GM19467 (cell line): ENCODE measurements around the gene WAS.
"Not testable (repeated sequence)": the region's sequence is repeated elsewhere in the genome, so short reads cannot be mapped to it uniquely, and the experiment has no call there.

Experiments
- ATAC-seq: cut with Tn5 transposase; IDR thresholded peaks from one replicate; pipeline ENCODE4 v1.9.1; 2021; ENCODE audit warnings: mild to moderate bottlenecking, moderate library complexity; ENCODE audit not compliant: unreplicated experiment

WAS gene

GRCh38 chrX:48683411-48683982 lies at the start of gene WAS:
Gene WAS, plus strand, starts transcription at chrX:48683799. Its CDS starts 55 bp downstream, at chrX:48683854.
- ATAC-seq = peak; percentile 76

DNA sequence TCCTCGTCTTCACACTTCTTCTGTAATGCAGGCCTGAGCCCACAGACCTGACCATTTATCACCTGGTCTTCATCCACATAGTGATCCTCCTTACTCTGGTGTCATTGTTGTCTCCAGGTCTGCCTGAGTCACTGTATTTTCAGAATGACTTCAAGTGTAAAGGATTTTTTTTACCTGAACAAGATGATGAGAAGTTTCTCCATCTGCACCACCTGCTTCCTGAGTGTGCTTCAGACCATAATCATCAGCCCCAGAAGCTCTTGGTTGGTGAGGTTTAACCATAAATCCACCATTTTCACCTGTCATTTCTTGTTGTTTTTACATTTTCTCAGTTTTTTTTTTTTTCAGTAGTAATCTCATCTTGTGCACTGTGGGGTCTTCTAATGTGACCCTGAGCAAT lies 47.3 kb upstream of the WAS start:
- no peak for ATAC-seq

- ATAC-seq = no peak
Observed at GRCh38 chrX:48636776-48637175, 46.8 kb upstream of the WAS start.

DNA sequence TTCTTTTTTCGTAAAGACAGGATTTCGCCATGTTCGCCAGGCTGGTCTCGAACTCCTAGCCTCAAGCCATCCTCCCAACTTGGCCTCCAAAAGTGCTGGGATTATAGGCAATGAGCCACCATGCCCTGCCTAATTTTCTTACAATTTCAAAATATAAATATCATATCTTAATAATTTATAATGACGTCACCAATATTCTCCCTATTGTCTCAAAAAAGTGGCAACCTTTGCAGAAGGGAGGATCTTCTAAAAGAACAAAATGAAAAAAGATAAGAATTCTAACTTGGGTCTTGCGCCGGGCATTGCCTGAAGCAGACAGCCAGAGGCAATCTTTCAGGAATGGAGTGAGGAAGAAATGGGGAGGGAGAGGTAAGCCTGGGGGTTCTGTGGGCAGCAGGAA lies 37.9 kb upstream of the WAS start:
- no peak for ATAC-seq

DNA sequence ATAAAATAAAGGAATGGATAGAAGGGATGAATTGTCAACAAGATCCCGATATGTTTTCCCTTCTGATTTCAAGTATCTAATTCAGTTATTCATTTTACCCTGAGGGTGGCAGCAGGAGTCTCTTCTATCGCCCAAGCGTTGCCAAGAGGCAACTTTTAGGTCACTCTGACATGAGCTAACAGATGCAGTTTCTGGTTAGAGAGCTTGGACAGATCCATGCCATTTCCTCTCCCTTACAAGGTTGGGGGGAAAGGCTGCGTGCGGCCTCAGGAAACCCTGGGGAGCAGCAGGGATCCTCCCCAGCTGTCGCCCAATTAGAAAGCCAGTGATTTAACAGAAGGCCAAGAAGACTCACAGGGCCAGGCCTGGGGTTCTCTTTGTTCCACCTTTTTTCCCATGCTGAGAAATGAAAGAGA lies 35.3 kb upstream of the WAS start:
- ATAC-seq = no peak

DNA sequence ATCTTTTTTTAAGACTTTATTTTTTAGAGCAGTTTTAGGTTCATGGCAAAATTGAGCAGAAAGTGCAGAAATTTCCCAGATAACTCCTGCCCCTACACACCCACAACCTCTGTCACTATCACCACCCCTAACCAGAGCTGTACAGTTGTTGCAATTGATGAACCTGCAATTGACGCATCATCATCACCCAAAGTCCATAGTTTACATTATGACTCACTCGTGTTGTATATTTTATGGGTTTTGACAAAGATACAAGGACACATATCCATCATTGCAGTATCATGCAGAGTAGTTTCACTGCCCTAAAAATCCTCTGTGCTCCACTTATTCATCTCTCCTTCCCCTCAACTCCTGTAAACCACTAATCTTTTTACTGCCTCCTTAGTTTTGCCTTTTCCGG lies 34.5 kb upstream of the WAS start:
- ATAC-seq = no peak

- not testable (repeated sequence) for ATAC-seq
Observed at GRCh38 chrX:48652055-48652579, 31.5 kb upstream of the WAS start.

- ATAC-seq = not testable (repeated sequence)
Observed at GRCh38 chrX:48654746-48655145, 28.9 kb upstream of the WAS start.

- ATAC-seq = not testable (repeated sequence)
Observed at GRCh38 chrX:48659686-48660085, 23.9 kb upstream of the WAS start.

- ATAC-seq = no peak
Observed at GRCh38 chrX:48663241-48663640, 20.4 kb upstream of the WAS start.

- ATAC-seq = no peak
Observed at GRCh38 chrX:48664156-48664555, 19.4 kb upstream of the WAS start.

DNA sequence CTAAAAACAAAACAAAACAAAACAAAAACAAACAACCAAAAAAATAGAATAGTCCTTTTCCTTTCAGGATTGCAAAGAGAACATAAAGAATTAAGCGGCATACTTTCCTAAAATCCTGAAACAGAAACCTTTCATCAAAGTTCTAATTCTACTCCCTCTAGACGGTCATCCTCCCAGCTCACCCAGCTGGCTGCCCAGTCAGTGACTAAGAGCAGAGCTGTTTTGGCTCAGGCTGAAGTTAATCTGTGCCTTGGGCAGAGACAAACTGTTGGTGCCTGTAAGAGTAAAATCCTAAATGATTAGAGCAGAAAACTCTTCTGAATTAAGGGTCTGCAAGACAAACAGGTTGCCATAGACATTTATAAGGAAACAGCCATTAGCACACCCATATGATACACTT lies 17.6 kb upstream of the WAS start:
- ATAC-seq = no peak

DNA sequence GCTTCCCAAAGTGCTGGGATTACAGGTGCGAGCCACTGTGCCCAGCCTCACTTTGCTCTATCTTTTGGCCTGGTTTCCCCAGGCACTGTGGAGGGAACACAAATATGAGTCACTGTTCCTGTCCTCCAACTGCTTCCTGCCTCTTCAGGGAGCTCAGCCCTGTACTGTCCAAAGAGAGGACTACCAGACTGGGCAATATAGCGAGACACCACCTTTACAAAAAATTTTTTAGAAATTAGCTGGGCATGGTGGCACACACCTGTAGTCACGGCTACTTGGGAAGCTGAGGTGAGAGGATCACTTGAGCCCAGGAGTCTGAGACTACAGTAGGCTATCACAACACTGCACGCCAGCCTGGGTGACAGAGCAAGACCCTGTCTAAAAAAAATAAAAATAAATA lies 16.9 kb upstream of the WAS start:
- ATAC-seq = no peak

DNA sequence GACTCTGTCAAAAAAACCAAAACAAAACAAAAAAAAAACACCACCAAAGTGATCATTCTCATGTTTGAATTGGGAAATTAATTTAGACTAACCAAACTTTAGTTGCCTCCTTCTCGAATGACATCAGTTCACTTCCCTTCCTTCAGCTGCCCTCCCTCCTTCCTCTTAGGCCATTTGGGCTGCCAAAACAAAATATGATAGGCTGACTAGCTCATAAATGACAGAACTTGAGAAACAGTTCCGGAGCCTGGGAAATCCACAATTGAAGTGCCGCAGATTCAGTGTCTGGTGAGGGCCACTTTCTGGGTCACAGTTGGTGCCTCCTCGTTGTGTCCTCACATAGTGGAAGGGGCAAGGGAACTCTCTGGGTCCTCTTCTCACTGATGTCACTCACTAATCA lies 16.1 kb upstream of the WAS start:
- ATAC-seq = no peak

- not testable (repeated sequence) for ATAC-seq
Observed at GRCh38 chrX:48668187-48668586, 15.4 kb upstream of the WAS start.

DNA sequence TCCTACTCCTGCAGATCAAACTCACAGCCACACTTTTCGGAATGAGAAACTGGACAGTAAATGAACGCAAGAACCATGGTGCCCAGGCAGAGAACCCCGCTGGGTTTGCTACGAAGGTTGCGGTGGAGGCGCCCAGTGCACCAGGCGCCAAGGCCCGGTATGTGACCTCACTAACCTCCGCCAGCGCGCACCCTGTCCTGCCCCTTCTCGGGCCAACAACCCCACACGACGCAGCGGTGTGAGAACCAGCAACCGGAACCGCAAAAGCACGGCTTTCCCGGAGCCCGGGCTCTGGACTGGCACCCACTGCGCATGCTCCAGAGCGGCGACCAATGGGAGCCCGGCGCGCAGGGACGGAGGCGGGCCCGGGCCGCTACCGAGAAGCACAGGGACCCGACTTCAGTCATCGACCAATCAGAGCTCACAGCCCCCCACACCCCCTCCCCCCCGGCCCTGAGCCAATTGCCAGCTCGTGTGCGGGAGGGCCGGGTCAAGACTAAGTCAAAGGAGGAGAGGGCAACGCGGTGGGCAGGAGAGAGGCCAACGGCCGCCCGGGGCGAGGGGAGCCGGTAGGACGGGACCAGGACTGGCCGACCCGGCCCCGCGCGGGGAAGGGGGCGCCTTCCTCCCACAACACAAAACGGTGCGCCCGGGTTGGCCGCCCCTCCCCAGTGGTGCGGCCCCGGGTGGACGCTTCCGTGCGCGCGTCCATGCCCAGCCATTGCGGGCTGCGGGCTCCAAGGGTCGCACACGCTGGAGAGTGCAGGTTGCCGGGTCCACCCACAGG lies 7.3 kb upstream of the WAS start:
- peak; percentile 81 for ATAC-seq

GRCh38 chrX:48676893-48677270 lies 6.7 kb upstream of the WAS start:
- ATAC-seq = peak; percentile 4

DNA sequence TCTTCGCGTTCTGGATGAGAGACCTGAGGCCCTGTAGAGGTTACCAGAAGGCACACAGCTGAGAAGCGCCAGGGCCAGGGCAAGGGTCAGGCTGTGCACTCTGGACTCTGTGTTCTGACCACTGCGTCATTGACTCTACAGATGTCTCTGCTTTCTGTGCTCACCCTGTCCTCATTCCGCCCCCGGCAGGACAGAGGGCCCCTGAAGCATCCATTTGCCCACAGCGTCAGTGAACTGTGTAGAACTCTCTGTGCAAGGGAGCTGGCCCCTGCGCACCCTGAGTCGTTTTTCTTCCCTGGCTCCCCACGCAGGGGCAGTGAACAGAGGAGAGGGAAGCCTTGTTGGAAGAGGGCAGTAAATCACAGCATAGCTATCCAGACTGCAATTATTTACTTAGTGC lies 6.1 kb upstream of the WAS start:
- no peak for ATAC-seq

DNA sequence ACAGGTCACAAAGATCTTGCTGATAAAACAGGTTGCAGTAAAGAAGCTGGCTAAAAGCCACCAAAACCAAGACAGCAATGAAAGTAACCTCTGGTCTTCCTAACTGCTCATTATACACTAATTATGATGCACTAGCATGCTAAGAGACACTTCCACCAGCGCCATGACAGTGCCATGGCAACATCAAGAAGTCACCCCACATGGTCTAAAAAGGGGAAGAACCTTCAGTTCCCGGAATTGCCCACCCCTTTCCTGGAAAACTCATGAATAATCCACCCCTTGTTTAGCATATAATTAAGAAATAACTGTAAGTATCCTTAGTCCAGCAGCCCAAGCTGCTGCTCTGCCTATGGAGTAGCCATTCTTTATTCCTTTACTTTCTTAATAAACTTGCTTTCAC lies 3.1 kb upstream of the WAS start:
- ATAC-seq = not testable (repeated sequence)

GRCh38 chrX:48680925-48681324 lies 2.7 kb upstream of the WAS start:
- ATAC-seq = not testable (repeated sequence)

- no peak for ATAC-seq
Observed at GRCh38 chrX:48681539-48682183, 1.9 kb upstream of the WAS start.

DNA sequence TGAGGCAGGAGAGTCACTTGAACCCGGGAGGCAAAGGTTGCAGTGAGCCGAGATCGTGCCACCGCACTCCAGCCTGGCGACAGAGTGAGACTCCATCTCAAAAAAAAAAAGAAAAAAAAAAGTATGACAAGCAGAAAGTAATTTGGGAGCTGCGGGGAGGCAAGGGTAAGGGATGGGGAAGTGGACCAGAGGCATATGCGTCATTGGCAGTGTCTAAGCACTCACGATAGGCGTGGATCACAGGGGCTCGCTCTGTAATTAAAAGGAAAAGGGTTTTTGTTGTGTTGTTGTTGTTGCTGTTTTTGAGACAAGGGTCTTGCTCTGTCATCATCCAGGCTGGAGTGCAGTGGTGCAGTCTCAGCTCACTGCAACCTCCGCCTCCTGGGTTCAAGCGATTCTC lies 804 bp upstream of the WAS start:
- not testable (repeated sequence) for ATAC-seq
